ENCODE measurements around the gene ASB18.

Gene ASB18

DNA sequence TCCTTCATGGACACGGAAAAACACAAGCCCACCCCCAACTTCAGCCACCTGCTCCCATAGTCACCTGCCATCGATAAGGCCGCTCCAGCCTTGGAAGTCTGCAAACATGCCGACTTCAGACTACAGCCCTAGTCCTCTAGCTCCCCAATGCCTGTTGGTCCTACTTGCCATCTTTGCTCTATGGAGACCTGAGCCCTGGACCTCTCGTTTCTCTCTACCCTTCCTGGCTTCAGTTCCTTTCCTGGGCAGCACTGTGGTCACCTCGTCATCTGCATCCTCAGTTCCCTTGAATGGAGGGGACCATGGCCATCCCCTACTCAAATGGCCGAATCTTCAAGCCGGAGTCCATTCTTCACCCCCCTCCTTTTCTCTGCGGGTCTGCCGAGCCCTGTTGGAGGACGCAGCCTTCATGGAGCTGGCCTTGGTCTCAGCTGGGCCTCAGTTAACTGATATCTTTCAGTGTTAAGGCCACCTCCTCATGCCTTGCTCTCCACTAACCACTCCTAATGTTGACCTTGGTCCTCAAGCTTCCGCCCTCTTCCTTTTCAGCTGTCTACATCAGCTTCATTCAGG, 48.4 kb downstream of the ASB18 start:
- Mint-ChIP-seq H3K27ac (no peak overlapping the region), H3K36me3 (ENCODE audit: low read depth) (no peaks in the 10 kb centered on the region), H3K4me1 (ENCODE audit: low read depth) (no peaks in the 10 kb centered on the region), H3K9me3 (no peaks in the 10 kb centered on the region), H3K27me3 (ENCODE audit: low read depth) (no peaks in the 10 kb centered on the region), H3K4me3 (no peak overlapping the region)
- DNase-seq (ENCODE audit: low spot score): no peak

DNA sequence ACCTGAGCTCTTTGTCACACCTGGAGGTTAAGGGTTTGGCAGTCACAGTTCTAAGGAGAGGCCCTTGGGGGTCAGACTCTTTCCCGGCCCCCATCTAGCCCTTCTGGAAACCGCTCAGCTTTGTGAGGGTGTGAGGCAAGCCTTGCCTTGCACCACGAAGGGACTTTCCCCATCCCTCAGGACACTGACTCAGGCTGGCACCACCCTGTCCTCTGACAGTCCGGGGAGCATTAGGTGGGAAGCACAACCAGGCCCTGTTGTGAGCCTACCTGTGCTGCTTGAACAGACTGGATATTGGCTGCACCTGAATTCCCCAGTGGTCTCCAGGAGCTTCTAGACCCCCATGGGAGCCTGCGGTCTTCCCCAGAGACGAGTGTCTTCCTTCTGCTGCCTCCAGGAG, 49.0 kb downstream of the ASB18 start:
- Mint-ChIP-seq H3K36me3 (ENCODE audit: low read depth) (no peaks in the 10 kb centered on the region), H3K9me3 (no peaks in the 10 kb centered on the region), H3K27me3 (ENCODE audit: low read depth) (no peaks in the 10 kb centered on the region), H3K27ac (no peak overlapping the region), H3K4me3 (no peak overlapping the region), H3K4me1 (ENCODE audit: low read depth) (no peaks in the 10 kb centered on the region)
- no peak for DNase-seq (ENCODE audit: low spot score)

DNA sequence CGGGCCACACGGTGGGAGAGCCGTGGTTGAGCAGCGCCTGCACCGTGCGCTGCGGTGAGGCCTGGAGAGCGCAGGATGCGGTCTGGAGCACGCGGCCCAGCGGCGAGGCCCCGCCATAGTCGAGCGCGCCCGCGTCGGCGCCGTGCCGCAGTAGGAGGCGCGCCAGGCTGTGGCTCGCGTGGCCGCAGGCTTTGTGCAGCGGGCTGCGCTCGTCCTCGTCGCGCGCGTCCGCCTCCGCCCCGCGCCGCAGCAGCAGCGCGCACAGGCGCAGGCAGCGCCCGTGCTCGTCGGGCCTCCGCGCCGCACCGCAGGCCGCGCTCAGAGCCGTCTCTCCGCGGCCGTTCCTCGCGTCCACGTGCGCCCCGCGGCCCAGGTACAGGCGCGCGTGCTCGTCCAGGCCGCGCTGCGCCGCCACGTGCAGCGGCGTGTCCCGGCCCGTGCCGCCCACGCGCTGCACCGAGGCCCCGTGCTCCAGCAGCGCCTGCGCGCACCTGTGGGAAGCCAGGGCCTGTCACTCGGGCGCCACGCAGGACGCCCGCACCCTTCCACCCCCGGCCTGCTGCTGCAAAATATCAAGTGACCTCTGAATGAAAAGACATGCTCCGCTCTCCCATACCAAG, 49.7 kb downstream of the ASB18 start:
- no peak for DNase-seq (ENCODE audit: low spot score)
- Mint-ChIP-seq H3K4me1 (ENCODE audit: low read depth) (no peaks in the 10 kb centered on the region), H3K4me3 (no peak overlapping the region), H3K27me3 (ENCODE audit: low read depth) (no peaks in the 10 kb centered on the region), H3K36me3 (ENCODE audit: low read depth) (no peaks in the 10 kb centered on the region), H3K9me3 (no peaks in the 10 kb centered on the region), H3K27ac (no peak overlapping the region)

DNA sequence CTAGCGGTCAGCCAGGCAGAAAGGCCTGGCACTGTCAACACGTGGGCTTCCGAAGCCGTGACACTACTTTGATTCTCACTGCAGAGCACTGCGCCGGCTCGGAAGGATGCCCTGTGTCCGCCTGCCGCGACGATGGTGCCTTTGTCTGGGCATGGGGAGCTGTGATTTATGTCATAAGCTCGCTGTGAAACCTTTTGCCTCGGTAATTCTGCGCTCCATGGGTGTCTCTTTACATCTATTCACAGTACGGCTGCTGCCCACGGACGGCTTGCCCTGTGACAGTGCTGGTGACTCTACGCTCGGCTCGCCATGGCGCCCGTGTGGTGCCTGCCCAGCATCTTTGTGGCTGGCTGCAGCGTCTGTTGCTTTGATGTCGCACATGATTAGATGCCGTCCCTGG, 52.9 kb downstream of the ASB18 start:
- Mint-ChIP-seq H3K36me3 (ENCODE audit: low read depth) (no peaks in the 10 kb centered on the region), H3K27ac (no peak overlapping the region), H3K4me3 (no peak overlapping the region), H3K4me1 (ENCODE audit: low read depth) (no peaks in the 10 kb centered on the region), H3K27me3 (ENCODE audit: low read depth) (no peaks in the 10 kb centered on the region), H3K9me3 (no peaks in the 10 kb centered on the region)
- no peak for DNase-seq (ENCODE audit: low spot score)

DNA sequence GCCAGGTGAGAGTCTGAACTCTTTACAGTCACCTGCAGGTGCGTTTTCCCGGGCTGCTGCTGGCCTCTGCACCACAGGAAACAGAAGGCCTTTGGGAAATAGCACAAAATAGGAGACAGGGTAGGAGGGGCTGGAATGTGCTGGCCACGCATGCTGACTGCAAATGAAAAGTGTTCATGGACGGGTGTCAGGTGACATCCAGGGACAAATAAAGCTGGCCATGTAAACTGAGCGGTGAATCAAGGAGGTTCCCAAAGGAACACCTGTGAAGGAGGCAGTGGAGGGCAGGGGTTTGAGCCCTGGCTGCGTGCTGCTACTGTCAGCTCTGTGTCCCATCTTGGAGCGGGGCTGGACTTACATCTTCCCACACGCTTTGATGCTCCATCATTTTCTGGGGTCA, 53.7 kb downstream of the ASB18 start:
- Mint-ChIP-seq H3K27me3 (ENCODE audit: low read depth) (no peaks in the 10 kb centered on the region), H3K27ac (no peak overlapping the region), H3K4me1 (ENCODE audit: low read depth) (no peaks in the 10 kb centered on the region), H3K36me3 (ENCODE audit: low read depth) (no peaks in the 10 kb centered on the region), H3K9me3 (no peaks in the 10 kb centered on the region), H3K4me3 (no peak overlapping the region)
- no peak for DNase-seq (ENCODE audit: low spot score)

DNA sequence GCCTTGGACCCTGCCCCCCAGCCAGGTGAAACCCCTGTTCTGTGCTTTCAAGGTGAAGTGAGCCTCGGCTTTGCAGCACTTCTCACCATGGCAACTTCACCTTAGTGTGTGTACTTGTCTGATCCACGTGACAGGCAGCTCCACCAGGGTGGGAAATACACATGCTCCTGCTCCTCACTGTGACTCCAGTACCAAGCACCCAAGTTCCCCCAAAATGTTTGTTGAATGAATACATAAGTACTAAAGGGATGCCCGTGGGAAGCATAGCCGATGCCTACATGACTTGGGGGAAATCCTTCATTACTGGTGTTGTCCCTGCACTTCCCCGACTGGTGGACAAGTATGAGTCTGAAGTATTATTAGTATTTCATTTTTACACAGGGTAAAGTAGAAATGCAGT, 54.2 kb downstream of the ASB18 start:
- Mint-ChIP-seq H3K4me3 (no peak overlapping the region), H3K4me1 (ENCODE audit: low read depth) (no peaks in the 10 kb centered on the region), H3K27ac (no peak overlapping the region), H3K9me3 (no peaks in the 10 kb centered on the region), H3K27me3 (ENCODE audit: low read depth) (no peaks in the 10 kb centered on the region), H3K36me3 (ENCODE audit: low read depth) (no peaks in the 10 kb centered on the region)
- DNase-seq (ENCODE audit: low spot score): no peak

DNA sequence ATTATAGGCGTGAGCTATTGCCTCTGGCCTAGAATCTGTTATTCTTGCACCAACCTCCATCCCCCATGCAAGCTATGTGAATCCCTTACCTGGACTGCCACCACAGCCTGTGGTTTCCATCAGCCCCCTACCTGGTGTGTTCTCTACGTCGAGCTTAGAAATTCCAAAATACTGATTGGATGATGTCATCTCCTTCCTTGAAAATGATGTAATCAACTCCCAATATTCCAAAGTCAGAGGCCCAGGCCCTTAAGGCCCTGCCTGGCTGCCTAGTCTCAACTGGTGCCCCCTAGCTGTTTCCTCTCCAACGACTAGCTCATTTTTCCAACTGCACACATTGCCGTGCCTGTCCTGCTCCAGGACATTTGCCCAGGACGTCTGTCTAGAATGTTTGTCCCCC, 54.7 kb downstream of the ASB18 start:
- no peaks in the 10 kb centered on the region for H3K4me1 Mint-ChIP-seq (ENCODE audit: low read depth)
- DNase-seq (ENCODE audit: low spot score): no peak
- H3K9me3 Mint-ChIP-seq: no peaks in the 10 kb centered on the region
- H3K4me3 Mint-ChIP-seq: no peak overlapping the region
- no peaks in the 10 kb centered on the region for H3K27me3 Mint-ChIP-seq (ENCODE audit: low read depth)
- no peak overlapping the region for H3K27ac Mint-ChIP-seq
- no peaks in the 10 kb centered on the region for H3K36me3 Mint-ChIP-seq (ENCODE audit: low read depth)

DNA sequence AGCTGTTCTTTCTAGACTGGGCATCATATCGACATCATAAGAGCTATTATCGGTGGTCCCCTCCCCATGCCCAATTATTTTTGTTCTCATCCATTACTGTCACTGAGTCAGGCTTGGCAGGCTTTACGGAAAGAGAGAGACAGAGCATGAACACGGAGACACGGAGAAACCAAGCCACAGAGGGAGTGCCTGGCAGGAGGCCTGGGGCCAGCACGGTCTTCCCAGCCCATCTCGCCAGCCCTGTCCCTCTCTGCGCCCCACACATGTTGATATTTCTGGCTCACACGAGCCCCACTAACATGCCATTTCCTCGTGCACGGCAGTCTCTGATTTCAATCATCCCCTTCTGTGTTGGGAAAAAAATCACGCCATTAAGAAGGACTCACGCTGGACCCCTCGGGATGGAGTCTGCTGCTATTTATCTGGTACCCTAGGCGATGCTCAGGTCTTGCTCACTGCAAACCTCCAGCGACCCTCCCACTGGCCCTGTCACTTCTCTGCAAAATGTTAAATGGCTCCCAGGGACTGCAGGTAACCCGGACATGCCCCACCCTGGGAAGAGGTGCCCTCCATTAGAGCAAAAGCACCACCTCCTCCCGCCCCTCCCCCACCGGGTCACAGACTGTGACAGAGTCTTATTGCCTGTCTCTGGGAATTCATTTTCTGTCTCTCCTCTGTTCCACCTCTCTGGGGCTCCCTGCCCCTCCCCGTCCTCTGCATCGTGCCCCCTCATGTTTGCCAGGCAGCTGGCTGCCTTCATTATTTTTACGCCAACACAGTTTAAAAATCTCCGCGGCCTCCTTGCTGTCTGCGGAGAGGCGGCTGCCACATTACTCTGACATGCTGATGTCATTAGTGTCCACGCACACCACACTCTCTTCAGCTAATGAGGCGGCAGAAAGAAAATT, 55.9 kb downstream of the ASB18 start:
- H3K36me3 Mint-ChIP-seq (ENCODE audit: low read depth): no peaks in the 10 kb centered on the region
- H3K27ac Mint-ChIP-seq: no peak overlapping the region
- H3K4me1 Mint-ChIP-seq (ENCODE audit: low read depth): no peaks in the 10 kb centered on the region
- H3K4me3 Mint-ChIP-seq: no peak overlapping the region
- no peaks in the 10 kb centered on the region for H3K9me3 Mint-ChIP-seq
- H3K27me3 Mint-ChIP-seq (ENCODE audit: low read depth): no peaks in the 10 kb centered on the region
- no peak for DNase-seq (ENCODE audit: low spot score)

DNA sequence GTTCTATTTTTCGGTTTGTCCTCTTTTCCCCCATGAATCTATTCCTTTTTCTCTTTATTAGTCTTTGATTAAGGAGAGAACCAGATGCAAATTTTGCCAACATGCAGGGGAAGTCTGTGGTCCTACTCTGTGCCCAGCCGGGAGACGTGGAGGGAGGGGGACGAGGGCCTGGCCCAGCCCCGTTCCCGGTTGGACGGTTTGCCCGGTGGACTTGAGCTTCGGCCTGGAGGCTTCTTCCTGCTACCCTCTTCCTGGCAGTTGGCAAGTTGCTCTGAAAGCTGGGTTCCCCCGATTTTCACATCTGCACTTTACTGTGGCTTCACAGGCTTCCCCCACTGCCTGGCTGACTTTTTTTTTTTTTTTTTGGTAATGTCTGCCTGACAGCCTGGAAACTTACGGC, 56.7 kb downstream of the ASB18 start:
- no peak overlapping the region for H3K27ac Mint-ChIP-seq
- no peaks in the 10 kb centered on the region for H3K27me3 Mint-ChIP-seq (ENCODE audit: low read depth)
- H3K9me3 Mint-ChIP-seq: no peaks in the 10 kb centered on the region
- no peaks in the 10 kb centered on the region for H3K4me1 Mint-ChIP-seq (ENCODE audit: low read depth)
- DNase-seq (ENCODE audit: low spot score): no peak
- no peaks in the 10 kb centered on the region for H3K36me3 Mint-ChIP-seq (ENCODE audit: low read depth)
- no peak overlapping the region for H3K4me3 Mint-ChIP-seq

DNA sequence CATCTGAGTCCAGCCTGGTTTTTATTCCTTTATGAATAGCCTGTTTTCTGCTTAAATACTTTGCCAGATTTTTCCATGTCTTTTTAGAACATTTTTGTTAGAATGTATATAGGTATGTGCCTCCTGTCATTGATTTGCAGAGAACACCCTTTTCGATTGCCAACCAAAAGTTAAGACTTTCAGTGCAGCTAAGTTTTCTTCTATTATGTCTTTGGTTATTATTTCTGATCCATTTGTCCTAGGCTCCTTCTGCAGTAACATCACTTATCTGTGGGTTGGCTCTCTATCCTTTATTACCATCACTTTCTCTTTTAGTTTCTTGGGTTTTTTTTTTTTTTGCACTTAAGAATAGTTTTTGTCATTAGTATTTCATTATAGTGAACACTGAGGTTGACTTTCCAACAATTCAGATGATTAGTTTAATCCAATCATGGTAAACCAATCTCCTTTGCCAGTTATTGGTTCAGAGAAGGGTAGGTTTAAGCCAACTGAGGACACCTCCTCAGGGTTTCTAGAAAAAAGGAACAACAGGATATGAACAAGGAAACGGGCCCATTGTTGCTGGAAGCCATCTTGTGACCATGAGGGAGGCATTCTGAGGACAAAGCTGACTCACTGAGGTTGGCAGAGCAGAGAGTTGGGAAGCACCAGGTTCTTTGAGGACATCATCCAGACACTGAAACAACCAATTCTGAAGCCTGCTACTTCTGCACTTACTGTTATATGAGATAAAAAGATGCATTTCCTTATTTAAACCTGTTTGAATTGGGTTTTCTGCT, 58.1 kb downstream of the ASB18 start:
- Mint-ChIP-seq H3K4me1 (ENCODE audit: low read depth) (no peaks in the 10 kb centered on the region), H3K27ac (no peak overlapping the region), H3K9me3 (no peaks in the 10 kb centered on the region), H3K36me3 (ENCODE audit: low read depth) (no peaks in the 10 kb centered on the region), H3K4me3 (no peak overlapping the region), H3K27me3 (ENCODE audit: low read depth) (no peaks in the 10 kb centered on the region)
- no peak for DNase-seq (ENCODE audit: low spot score)

DNA sequence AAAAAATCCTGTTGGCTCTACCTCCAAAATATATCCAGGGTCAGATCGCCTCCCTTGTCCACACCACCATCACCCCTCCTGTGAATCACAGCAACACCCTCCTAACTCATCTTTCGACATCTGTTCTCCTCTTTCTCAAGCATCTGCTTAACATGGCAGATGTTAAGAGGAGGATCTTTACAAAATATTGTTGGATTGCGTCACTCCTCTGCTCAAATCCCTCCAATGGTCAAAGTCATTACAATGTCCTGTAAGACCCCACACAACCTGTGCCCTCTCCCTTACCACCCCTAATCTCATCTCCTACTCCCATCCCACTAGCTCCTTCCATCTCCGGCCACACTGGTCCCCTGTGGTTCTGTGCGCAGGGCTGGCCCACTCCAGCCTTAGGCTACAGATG, 59.3 kb downstream of the ASB18 start:
- H3K27me3 Mint-ChIP-seq (ENCODE audit: low read depth): no peaks in the 10 kb centered on the region
- no peaks in the 10 kb centered on the region for H3K36me3 Mint-ChIP-seq (ENCODE audit: low read depth)
- no peak overlapping the region for H3K27ac Mint-ChIP-seq
- H3K4me3 Mint-ChIP-seq: no peak overlapping the region
- H3K9me3 Mint-ChIP-seq: no peaks in the 10 kb centered on the region
- no peaks in the 10 kb centered on the region for H3K4me1 Mint-ChIP-seq (ENCODE audit: low read depth)
- no peak for DNase-seq (ENCODE audit: low spot score)

DNA sequence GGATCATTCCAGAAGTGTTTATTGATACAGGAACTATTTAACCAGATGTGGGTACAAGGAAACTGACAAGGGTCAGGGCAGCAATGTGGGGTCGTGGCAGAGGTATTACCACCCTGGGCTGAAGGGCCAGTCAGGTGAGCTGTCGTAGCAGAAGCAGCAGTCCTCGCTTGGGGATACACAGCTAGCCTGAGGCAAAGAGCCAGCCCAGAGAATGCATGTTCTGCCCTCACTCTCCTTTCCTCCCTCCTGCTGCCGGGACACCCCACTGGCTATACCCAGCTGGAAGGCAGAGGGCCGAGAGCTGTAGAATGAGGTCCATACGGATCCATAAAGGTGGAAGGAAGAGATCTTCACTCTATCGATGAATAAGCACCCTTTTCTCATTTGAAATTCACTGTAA, 63.8 kb downstream of the ASB18 start:
- no peak for DNase-seq (ENCODE audit: low spot score)
- Mint-ChIP-seq H3K27me3 (ENCODE audit: low read depth) (no peaks in the 10 kb centered on the region), H3K27ac (no peak overlapping the region), H3K36me3 (ENCODE audit: low read depth) (no peaks in the 10 kb centered on the region), H3K4me1 (ENCODE audit: low read depth) (no peaks in the 10 kb centered on the region), H3K9me3 (no peaks in the 10 kb centered on the region), H3K4me3 (no peak overlapping the region)

DNA sequence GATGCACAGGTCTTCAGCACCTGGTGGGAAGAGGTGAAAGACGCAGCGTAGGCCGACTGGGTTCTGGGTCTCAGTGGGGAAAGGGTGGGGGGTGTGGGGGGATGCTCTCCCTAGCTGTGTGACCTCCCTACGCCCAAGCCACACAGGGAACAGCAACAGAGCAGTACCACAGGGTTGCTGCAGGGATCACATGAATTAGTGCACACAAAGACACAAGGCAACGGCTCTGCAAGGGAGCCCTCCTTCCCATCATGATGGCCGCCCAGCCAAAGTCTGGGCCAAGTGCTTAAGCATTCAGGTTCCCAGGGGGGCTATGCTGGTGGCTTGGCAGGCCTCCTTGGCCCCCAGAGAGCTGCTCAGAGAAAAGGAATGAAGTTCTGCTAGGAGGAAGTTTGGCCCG, 67.8 kb downstream of the ASB18 start:
- Mint-ChIP-seq H3K4me1 (ENCODE audit: low read depth) (no peaks in the 10 kb centered on the region), H3K27ac (no peak overlapping the region), H3K36me3 (ENCODE audit: low read depth) (no peaks in the 10 kb centered on the region), H3K9me3 (no peaks in the 10 kb centered on the region), H3K4me3 (no peak overlapping the region), H3K27me3 (ENCODE audit: low read depth) (no peaks in the 10 kb centered on the region)
- DNase-seq (ENCODE audit: low spot score): no peak

DNA sequence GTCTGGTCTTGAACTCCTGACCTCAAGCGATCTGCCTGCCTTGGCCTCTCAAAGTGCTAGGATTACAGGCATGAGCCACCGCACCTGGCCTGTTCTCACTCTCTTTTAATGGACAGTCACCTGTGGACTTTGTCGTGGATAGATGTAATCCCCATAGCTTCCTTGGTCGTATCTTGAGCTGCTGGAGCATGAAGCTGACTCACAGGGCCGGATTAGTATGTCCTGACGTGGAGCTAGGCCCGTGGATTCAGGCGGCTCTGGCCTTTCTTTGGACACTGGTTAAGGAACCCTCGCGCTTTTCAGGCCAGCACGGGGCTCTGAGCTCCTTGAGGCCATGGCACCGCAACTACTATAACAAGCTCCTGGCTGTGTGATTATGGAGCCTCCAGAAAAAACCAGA, 68.5 kb downstream of the ASB18 start:
- no peak for DNase-seq (ENCODE audit: low spot score)
- H3K4me3 Mint-ChIP-seq: no peak overlapping the region
- no peaks in the 10 kb centered on the region for H3K4me1 Mint-ChIP-seq (ENCODE audit: low read depth)
- no peak overlapping the region for H3K27ac Mint-ChIP-seq
- H3K9me3 Mint-ChIP-seq: no peaks in the 10 kb centered on the region
- H3K27me3 Mint-ChIP-seq (ENCODE audit: low read depth): no peaks in the 10 kb centered on the region
- no peaks in the 10 kb centered on the region for H3K36me3 Mint-ChIP-seq (ENCODE audit: low read depth)
